Hepatocyte (in vitro differentiated cells): ENCODE data around the gene SNHG17.

Experiments
- CTCF ChIP-seq: fragments of 200-600 bp; sonication (generic); IDR thresholded peaks from 2 replicates; pipeline ENCODE4 v1.5.1; 2016; ENCODE audit warnings: antibody characterized with exemption, mild to moderate bottlenecking; ENCODE audit not compliant: poor library complexity
- EZH2 ChIP-seq: fragments of 200-600 bp; sonication (generic); IDR thresholded peaks from 2 replicates; pipeline ENCODE4 v1.6.1; 2016; ENCODE audit warnings: antibody characterized with exemption, mild to moderate bottlenecking, borderline replicate concordance
- EZH2phosphoT487 ChIP-seq: fragments of 200-600 bp; sonication (generic); IDR thresholded peaks from one replicate; pipeline ENCODE4 v1.6.1; 2018; ENCODE audit warnings: antibody characterized with exemption, mild to moderate bottlenecking, low read depth, moderate library complexity; ENCODE audit not compliant: unreplicated experiment, severe bottlenecking

GRCh38 chr20:38429301-38429700 is 5.8 kb downstream of the SNHG17 start:
- TF ChIP-seq CTCF (no peak), EZH2 (no peak), EZH2phosphoT487 (no peak)
